ENCODE measurements around the gene CLEC3B.
A peak's percentile ranks its signal among the peaks of the same experiment; 100 is the strongest.
"Not testable (repeated sequence)": the region's sequence is repeated elsewhere in the genome, so short reads cannot be mapped to it uniquely, and the experiment has no call there.

The CLEC3B gene

GRCh38 chr3:45041666-45042065 lies 15.6 kb downstream of the CLEC3B start:
- no peak overlapping the region for H3K4me3 ChIP-seq (ENCODE audit: low read depth, low read length)
- TF ChIP-seq CTCF (IDR thresholded peaks at IDR 0.05; ENCODE audit: insufficient read depth, low read length, missing control alignments) = no peak
- CTCF ChIA-PET = interaction anchor here (0.6 to 18.9 kb wide), 45 partner anchors 9 to 898 kb away, joined by 3 to 621 read pairs (median 4); partner anchors contain the start of genes CDCP1 and TMEM158
- no peak for DNase-seq (ENCODE audit: low read depth, low spot score)
- POLR2A ChIA-PET = interaction anchor here (0.7 to 0.8 kb wide), 2 partner anchors 82 to 169 kb away, joined by 3 read pairs; no protein-coding TSS in a partner anchor

GRCh38 chr3:45042162-45042561 lies 16.1 kb downstream of the CLEC3B start:
- ChIA-PET POLR2A (interaction anchor here (0.8 kb wide), 1 partner anchor 168 kb away, joined by 3 read pairs; no protein-coding TSS in a partner anchor), CTCF (interaction anchor here (0.7 to 18.9 kb wide), 28 partner anchors 12 to 619 kb away, joined by 3 to 621 read pairs (median 5); partner anchors contain the start of genes CDCP1 and TMEM158)
- H3K4me3 ChIP-seq (ENCODE audit: low read depth, low read length) = no peak overlapping the region
- DNase-seq (ENCODE audit: low read depth, low spot score) = no peak
- no peak for TF ChIP-seq CTCF (IDR thresholded peaks at IDR 0.05; ENCODE audit: insufficient read depth, low read length, missing control alignments)

GRCh38 chr3:45043728-45044299 lies 17.7 kb downstream of the CLEC3B start:
- H3K4me3 ChIP-seq (ENCODE audit: low read depth, low read length) = no peak overlapping the region
- POLR2A ChIA-PET = interaction anchor here (0.6 to 1.1 kb wide), 6 partner anchors 12 to 80 kb away, joined by 3 to 4 read pairs (median 3); no protein-coding TSS in a partner anchor
- DNase-seq (ENCODE audit: low read depth, low spot score) = peak; percentile 78
- peak; percentile 25 for TF ChIP-seq CTCF (IDR thresholded peaks at IDR 0.05; ENCODE audit: insufficient read depth, low read length, missing control alignments)
- CTCF ChIA-PET = interaction anchor here (0.6 to 18.9 kb wide), 22 partner anchors 9 to 901 kb away, joined by 3 to 621 read pairs (median 4); partner anchors contain the start of gene TMEM158

GRCh38 chr3:45048244-45048643 lies 22.1 kb downstream of the CLEC3B start:
- TF ChIP-seq CTCF (IDR thresholded peaks at IDR 0.05; ENCODE audit: insufficient read depth, low read length, missing control alignments) = no peak
- no peak for DNase-seq (ENCODE audit: low read depth, low spot score)
- ChIA-PET CTCF (interaction anchor here (0.7 to 18.9 kb wide), 7 partner anchors 9 to 611 kb away, joined by 3 to 621 read pairs (median 15); partner anchors contain the start of gene TMEM158), POLR2A (no interaction called here)
- H3K4me3 ChIP-seq (ENCODE audit: low read depth, low read length) = no peak overlapping the region

GRCh38 chr3:45049807-45050206 lies 23.7 kb downstream of the CLEC3B start:
- no peak overlapping the region for H3K4me3 ChIP-seq (ENCODE audit: low read depth, low read length)
- POLR2A ChIA-PET = no interaction called here
- CTCF ChIA-PET = interaction anchor here (1.3 to 18.9 kb wide), 6 partner anchors 6 to 461 kb away, joined by 3 to 621 read pairs (median 18); partner anchors contain the start of gene TMEM158
- TF ChIP-seq CTCF (IDR thresholded peaks at IDR 0.05; ENCODE audit: insufficient read depth, low read length, missing control alignments) = no peak
- DNase-seq (ENCODE audit: low read depth, low spot score) = no peak

- no peak overlapping the region for H3K4me3 ChIP-seq (ENCODE audit: low read depth, low read length)
- POLR2A ChIA-PET = no interaction called here
- TF ChIP-seq CTCF (IDR thresholded peaks at IDR 0.05; ENCODE audit: insufficient read depth, low read length, missing control alignments) = no peak
- CTCF ChIA-PET = interaction anchor here (1.3 to 7.8 kb wide), 3 partner anchors 8 to 159 kb away, joined by 5 to 98 read pairs (median 20); no protein-coding TSS in a partner anchor
- no peak for DNase-seq (ENCODE audit: low read depth, low spot score)
These were observed 25.6 kb downstream of the CLEC3B start for GRCh38 chr3:45051685-45052084.

GRCh38 chr3:45053805-45054195 lies 27.7 kb downstream of the CLEC3B start:
- CTCF ChIA-PET = interaction anchor here (0.8 to 7.8 kb wide), 4 partner anchors 10 to 157 kb away, joined by 3 to 98 read pairs (median 12); no protein-coding TSS in a partner anchor
- POLR2A ChIA-PET; H3K4me3 ChIP-seq (ENCODE audit: low read depth, low read length); DNase-seq (ENCODE audit: low read depth, low spot score): not testable (repeated sequence)
